ENCODE data around the gene PHF21B.

PHF21B gene

GRCh38 chr22:44834065-44834464, 175.7 kb downstream of the PHF21B start:
- DNase-seq: no peak

- DNase-seq: no peak
Observed at GRCh38 chr22:44831885-44832284, 177.9 kb downstream of the PHF21B start.
